Large intestine (tissue), 3 donors: ENCODE data around the gene PIK3R2. TPM values are rescaled to one million over a fixed set of nuclear protein-coding genes. Genes with fewer than 3 reads are reported as not detected.
A peak's percentile ranks its signal among the peaks of the same experiment; 100 is the strongest.

ENCODE experiments used
- DNase-seq, 2 donors: peaks; one replicate each; pipeline versions ENCODE4 v3.0.0 to v3.0.0-alpha.2; 2013
- H3K27ac ChIP-seq: one replicate; pipeline ENCODE4 v1.5.1; 2013; ENCODE audit warnings: low read length
- H3K27me3 ChIP-seq: 2 replicates; pipeline ENCODE4 v1.6.1; 2013; ENCODE audit warnings: low read length; ENCODE audit not compliant: control insufficient read depth, insufficient read depth
- H3K36me3 ChIP-seq: 2 replicates; pipeline ENCODE4 v1.6.1; 2013; ENCODE audit warnings: low read length; ENCODE audit not compliant: control insufficient read depth, insufficient read depth
- H3K4me1 ChIP-seq: one replicate; pipeline ENCODE4 v1.6.1; 2013; ENCODE audit warnings: low read length; ENCODE audit not compliant: control insufficient read depth, insufficient read depth
- H3K4me3 ChIP-seq: one replicate; pipeline ENCODE4 v1.5.1; 2013; ENCODE audit warnings: low read length
- H3K9me3 ChIP-seq: one replicate; pipeline ENCODE4 v1.6.1; 2013; ENCODE audit warnings: mild to moderate bottlenecking, low read depth, low read length, moderate library complexity; ENCODE audit not compliant: control insufficient read depth
- WGBS: methylation state at CpG from one replicate; pipeline ENCODE4 v1.1.5; 2013; ENCODE audit warnings: low lambda C conversion rate; ENCODE audit not compliant: insufficient coverage; 5-methylcytosine and 5-hydroxymethylcytosine counted together
- polyA plus RNA-seq: library from polyadenylated mRNA; unstranded; fragments of 120-200 nt; gene quantifications from one replicate; pipeline ENCODE4 v1.2.1, GENCODE V29; 2013

PIK3R2 gene
- polyA plus RNA-seq, 1 donor = 67.7 TPM

DNA sequence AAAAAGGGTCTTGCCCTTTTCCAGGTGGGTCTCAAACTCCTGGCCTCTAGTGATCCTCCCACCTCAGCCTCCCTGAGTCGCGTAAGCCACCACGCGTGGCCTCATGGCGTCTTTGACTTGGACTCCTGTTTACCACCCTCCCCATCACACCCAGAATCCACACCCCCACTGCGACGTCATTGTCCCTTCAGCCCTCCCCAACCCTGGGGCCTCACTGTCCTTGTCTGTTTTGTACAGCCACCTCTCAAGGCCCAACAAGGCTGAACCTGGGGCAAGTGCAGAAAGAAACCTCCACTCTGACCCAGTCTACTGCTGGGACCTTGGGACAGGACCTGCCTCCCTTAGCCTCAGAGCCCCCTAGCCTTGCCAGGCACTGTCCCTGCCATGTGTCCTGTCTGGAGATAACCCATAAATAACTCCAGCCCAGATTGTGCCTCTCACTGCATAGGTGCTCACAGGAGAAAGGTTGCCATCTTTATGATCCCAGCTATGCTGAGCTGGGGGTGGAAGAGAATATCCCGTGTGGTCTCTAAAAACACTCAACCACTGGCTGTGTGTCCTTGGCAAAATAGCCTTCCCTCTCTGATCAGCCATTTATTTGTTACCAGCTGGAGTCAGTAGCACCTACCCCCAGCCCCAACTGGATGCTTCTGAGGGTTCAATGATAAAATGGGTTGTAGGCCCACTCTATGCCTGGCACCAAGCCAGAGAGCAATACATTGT is 18.8 kb downstream of the PIK3R2 start:
- Histone ChIP-seq H3K36me3 (peaks cover 54% of the 10 kb centered on the region), H3K9me3 (peaks cover 5% of the 10 kb centered on the region), H3K27ac (peak overlapping the region; percentile 0), H3K4me1 (peaks cover 23% of the 10 kb centered on the region), H3K4me3 (no peak overlapping the region), H3K27me3 (peaks cover 4% of the 10 kb centered on the region)
- DNase-seq = no peak
- no CpG with 5 or more reads among the region's 8 CpGs for WGBS

DNA sequence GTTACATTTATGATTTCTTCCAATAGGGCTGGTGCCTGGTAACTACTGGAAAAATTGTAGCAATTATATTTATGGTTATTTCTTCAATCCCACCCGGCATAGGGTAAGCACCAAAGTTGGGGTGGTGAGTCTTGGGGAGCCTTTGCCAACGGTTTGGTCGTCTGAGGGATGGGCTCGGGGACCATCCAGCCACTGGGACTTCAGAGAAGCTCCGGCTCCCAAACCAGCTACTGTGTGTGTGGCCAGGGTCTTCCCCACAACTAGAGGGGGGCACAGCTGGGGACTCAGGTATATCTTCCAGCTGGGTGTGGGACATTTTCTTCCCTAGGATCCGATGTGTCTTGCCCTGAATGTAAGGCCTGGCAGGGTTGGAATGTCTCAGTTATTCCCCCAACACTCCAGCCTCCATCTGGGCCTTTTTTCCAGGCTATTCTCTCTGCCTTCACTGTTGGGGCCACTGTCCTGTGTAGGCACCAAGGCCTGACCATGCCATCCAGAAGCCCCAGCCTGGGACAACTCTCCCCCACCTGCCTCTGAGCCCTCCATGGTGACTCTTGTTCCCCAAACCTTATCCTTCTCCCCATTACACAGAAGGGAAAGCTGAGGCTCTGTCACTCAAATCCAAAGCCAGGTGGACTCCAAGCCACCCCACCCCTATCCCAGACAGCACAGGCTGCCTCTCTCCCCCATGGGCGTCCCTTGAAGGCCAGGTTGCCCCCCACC is 19.5 kb downstream of the PIK3R2 start:
- Histone ChIP-seq H3K9me3 (peaks cover 5% of the 10 kb centered on the region), H3K27me3 (peaks cover 4% of the 10 kb centered on the region), H3K4me1 (peaks cover 23% of the 10 kb centered on the region), H3K27ac (peak overlapping the region; percentile 79), H3K36me3 (peaks cover 54% of the 10 kb centered on the region), H3K4me3 (no peak overlapping the region)
- no peak for DNase-seq
- WGBS = no CpG with 5 or more reads among the region's 7 CpGs

DNA sequence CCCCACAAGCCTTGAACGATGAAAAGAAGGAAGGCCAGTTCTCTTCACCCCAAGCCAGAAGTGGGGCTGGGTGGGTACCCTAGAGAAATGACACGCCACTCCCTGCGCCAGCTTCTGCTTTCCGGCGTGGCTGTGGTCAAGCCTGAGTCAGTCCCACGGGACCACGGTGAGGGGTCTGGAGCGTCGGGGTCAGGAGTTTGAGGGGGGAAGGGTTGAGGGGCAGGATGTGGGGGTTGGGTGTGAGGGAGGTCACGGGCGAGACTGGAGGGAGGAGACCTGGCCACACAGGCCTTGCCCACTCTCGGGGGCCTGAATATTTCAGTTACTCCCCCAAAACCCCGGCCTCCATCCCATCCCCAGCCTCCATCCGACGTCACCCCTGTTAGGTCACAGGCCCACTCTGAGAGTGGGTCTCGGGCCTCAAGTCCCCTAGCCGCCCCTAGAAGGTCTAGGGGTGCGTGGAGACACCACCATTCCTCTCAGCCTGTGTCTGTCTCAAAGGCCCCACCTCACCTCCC is 20.1 kb downstream of the PIK3R2 start:
- H3K27me3 ChIP-seq = peaks cover 4% of the 10 kb centered on the region
- H3K4me3 ChIP-seq = peak overlapping the region; percentile 73
- peaks cover 54% of the 10 kb centered on the region for H3K36me3 ChIP-seq
- peak overlapping the region; percentile 79 for H3K27ac ChIP-seq
- DNase-seq = no peak
- H3K9me3 ChIP-seq = peaks cover 5% of the 10 kb centered on the region
- no CpG with 5 or more reads among the region's 18 CpGs for WGBS
- H3K4me1 ChIP-seq = peaks cover 23% of the 10 kb centered on the region

DNA sequence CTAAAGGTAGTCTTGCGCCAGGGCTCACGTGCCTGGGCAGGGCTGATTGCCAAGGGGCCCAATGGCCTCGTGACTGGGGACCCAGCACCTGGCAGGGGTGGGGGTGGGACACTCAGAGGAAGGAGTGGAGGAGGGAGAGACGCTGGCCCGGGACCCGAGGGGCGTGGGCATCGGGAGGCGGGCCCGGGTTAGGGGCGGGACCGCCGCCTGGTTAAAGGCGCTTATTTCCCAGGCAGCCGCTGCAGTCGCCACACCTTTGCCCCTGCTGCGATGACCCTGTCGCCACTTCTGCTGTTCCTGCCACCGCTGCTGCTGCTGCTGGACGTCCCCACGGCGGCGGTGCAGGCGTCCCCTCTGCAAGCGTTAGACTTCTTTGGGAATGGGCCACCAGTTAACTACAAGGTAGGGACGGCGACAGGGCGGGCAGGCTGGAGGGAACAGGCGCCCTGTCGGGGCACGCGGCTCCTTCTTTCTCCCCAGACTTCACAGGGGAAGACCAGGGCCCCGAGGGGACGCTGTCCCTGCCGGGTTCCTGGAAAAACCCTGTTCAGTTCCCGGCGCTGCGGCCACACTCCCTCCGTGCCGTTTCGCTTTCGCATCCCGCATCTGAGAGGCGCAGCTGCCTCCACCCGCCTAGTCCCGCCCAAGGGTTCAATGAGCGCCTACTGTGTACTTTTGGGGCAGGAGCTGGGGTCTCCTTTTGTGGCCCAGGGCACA is 20.8 kb downstream of the PIK3R2 start, which contains the start of gene IFI30:
Gene IFI30, plus strand, starts transcription at position 242 of the 717 bp plus-strand sequence. Its CDS starts 29 bp downstream, at position 271.
- no CpG with 5 or more reads among the region's 47 CpGs for WGBS
- Histone ChIP-seq H3K36me3 (peaks cover 52% of the 10 kb centered on the region), H3K27ac (peak within 1 kb of the TSS; percentile 79), H3K4me1 (peaks cover 23% of the 10 kb centered on the region), H3K9me3 (peaks cover 2% of the 10 kb centered on the region), H3K4me3 (peak within 1 kb of the TSS; percentile 73), H3K27me3 (peaks cover 4% of the 10 kb centered on the region)
- DNase-seq = peak; percentile 96 to 98

DNA sequence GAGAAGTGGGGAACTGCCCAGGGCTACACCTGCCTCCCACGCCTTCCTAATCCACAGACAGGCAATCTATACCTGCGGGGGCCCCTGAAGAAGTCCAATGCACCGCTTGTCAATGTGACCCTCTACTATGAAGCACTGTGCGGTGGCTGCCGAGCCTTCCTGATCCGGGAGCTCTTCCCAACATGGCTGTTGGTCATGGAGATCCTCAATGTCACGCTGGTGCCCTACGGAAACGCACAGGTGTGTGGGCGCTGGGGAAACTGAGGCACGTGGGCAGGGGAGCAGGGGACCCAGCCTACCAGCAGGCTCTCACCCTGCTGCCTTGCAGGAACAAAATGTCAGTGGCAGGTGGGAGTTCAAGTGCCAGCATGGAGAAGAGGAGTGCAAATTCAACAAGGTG is 22.0 kb downstream of the PIK3R2 start:
- Histone ChIP-seq H3K36me3 (peaks cover 43% of the 10 kb centered on the region), H3K4me1 (peaks cover 23% of the 10 kb centered on the region), H3K27me3 (peaks cover 4% of the 10 kb centered on the region), H3K4me3 (peak overlapping the region; percentile 73), H3K9me3 (no peaks in the 10 kb centered on the region), H3K27ac (peak overlapping the region; percentile 79)
- DNase-seq = no peak
- no CpG with 5 or more reads among the region's 11 CpGs for WGBS

DNA sequence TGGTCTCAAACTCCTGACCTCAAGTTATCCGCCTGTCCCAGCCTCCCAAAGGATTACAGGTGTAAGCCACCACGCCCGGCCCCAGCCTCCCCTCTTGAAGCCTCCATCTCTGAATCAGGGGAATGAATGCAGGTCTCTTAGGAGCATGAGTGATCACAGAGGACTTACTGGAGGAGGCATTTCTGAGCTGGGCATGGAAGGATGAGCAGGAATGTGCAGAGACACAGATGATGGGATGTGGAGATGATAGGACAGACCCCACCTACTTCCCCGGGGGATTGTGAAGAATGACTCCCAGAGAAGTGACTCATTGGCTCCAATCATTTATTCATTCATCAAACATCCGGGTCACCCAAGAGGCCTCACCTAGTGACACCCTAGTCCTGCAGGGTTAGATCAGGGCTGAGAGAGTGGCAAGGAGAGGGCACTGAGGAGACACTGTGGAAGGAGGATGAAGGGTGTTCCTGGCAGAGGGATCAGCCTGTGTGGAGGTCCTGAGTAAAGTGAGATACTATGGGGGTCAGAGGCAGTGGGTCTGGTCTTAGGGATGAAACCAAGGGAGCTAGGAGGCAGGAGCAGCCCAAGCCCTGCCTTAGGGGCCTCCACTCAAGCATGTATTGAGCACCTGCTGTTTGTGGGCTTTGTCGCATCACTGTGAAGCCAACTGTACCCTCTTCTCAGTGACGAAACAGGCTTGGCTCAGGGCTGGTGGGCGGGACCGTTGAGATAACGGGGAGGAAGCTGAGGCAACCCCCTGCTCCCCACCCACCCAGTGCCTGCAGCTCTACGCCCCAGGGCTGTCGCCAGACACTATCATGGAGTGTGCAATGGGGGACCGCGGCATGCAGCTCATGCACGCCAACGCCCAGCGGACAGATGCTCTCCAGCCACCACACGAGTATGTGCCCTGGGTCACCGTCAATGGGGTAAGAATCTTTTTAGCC is 23.7 kb downstream of the PIK3R2 start:
- peaks cover 4% of the 10 kb centered on the region for H3K27me3 ChIP-seq
- no peak overlapping the region for H3K27ac ChIP-seq
- H3K4me1 ChIP-seq = peaks cover 23% of the 10 kb centered on the region
- H3K36me3 ChIP-seq = peaks cover 31% of the 10 kb centered on the region
- H3K9me3 ChIP-seq = no peaks in the 10 kb centered on the region
- DNase-seq = no peak
- H3K4me3 ChIP-seq = no peak overlapping the region
- WGBS = no CpG with 5 or more reads among the region's 19 CpGs

DNA sequence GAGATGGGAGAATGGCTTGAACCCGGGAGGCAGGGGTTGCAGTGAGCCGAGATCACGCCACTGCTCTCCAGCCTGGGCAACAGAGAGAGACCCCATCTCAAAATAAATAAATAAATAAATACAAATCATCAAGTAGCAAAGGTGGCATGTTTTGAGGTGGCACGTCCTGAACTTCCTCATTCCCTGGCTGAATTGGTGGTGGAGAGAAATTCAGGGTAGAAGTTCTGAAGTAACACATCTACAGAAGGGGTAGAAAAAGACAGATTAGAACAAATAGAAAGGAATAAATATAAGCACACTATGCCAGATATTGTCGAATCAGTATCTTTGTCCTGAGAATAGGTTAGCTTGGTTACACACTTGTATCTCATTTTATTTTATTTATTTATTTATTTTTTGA is 27.0 kb downstream of the PIK3R2 start:
- H3K36me3 ChIP-seq = peaks cover 30% of the 10 kb centered on the region
- no peaks in the 10 kb centered on the region for H3K27me3 ChIP-seq
- no peak for DNase-seq
- no peak overlapping the region for H3K27ac ChIP-seq
- no peaks in the 10 kb centered on the region for H3K9me3 ChIP-seq
- H3K4me3 ChIP-seq = no peak overlapping the region
- H3K4me1 ChIP-seq = peaks cover 11% of the 10 kb centered on the region
- WGBS = no CpG with 5 or more reads among the region's 5 CpGs

DNA sequence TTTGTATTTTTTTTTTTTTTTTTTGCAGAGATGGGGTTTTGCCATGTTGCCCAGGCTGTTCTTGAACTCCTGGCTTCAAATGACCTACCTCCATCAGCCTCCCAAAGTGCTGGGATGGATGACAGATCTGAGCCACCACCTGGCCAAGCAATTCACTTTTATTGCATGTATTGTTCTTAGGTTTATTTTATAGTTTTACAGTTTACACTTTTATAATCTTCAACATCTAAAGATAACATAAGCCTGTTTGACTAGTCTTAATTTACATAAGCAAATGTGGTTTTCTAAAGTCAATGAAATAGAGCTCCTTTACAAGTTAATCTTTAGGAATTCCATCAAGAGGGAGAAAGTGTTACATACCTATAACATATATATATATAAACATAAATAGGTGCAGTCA is 30.6 kb downstream of the PIK3R2 start:
- peak in 1 of 2 donors; percentile 40 for DNase-seq
- H3K36me3 ChIP-seq = peaks cover under 1% of the 10 kb centered on the region
- no peak overlapping the region for H3K4me3 ChIP-seq
- peaks cover 4% of the 10 kb centered on the region for H3K4me1 ChIP-seq
- no peak overlapping the region for H3K27ac ChIP-seq
- H3K9me3 ChIP-seq = no peaks in the 10 kb centered on the region
- no peaks in the 10 kb centered on the region for H3K27me3 ChIP-seq

DNA sequence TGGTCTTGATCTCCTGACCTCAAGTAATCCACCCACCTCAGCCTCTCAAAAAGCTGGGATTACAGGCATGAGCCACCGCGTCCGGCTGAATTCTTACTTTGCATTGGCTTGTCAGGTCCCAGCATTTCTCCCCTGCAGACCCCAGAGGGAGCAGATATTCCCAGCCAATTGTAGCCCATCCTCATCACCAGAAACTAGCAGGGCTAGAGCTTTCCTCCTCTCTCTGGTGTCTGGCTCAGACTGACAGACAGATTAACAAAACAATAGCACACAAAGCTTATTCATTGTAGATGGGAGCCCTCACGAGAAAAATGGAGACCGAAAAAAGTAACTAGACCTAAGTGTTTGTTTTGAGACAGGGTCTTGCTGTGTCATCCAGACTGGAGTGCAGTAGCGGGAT is 32.6 kb downstream of the PIK3R2 start:
- Histone ChIP-seq H3K4me1 (peaks cover 4% of the 10 kb centered on the region), H3K36me3 (no peaks in the 10 kb centered on the region), H3K4me3 (no peak overlapping the region), H3K27ac (no peak overlapping the region), H3K9me3 (no peaks in the 10 kb centered on the region), H3K27me3 (no peaks in the 10 kb centered on the region)
- no peak for DNase-seq
- no CpG with 5 or more reads among the region's 6 CpGs for WGBS
